NCI-H774 (cell line): Measurements from ENCODE around the gene SHROOM4.

ENCODE experiments used
- DNase-seq: peaks from one replicate; lab custom pipeline; 2025; lab: John Stamatoyannopoulos, UW

SHROOM4 gene

GRCh38 chrX:50615570-50616158, 198.3 kb downstream of the SHROOM4 start:
- DNase-seq: no peak

DNA sequence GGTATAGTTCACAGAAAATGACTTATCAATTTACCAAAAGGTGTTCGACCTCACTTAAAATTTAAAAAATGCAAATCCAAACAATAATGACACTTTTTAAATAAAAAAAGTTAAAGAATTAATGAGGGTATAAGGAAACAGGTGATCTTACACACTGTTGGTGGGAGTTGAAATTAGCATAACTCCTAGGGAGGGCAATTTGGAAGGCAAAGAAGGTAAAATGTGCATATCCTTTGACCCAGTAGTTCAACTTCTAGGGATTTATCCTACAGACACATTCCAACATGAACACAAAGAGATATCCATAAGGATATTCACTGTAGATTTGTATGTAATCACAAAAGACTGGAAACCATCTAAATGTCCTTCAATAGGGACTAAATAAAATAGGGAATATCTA, 199.5 kb downstream of the SHROOM4 start:
- no peak for DNase-seq

DNA sequence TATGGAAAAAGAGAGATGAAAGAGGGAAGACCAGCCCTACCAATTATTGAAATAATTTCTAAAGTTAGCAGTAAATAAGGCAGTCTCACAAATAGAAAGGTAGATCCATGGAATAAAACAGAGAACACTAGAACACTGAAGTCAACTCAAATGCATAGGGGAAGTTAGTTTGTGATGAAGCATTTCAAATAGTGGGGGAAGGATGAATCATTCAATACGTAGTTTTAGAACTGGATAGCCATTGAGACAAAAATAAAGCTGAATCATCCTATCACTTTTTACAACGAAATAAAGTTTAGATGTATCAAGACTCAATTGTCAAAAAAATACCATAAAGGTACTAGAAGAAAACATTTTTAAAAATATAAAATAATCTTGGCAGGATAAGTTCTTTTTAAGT, 200.1 kb downstream of the SHROOM4 start:
- DNase-seq: no peak

DNA sequence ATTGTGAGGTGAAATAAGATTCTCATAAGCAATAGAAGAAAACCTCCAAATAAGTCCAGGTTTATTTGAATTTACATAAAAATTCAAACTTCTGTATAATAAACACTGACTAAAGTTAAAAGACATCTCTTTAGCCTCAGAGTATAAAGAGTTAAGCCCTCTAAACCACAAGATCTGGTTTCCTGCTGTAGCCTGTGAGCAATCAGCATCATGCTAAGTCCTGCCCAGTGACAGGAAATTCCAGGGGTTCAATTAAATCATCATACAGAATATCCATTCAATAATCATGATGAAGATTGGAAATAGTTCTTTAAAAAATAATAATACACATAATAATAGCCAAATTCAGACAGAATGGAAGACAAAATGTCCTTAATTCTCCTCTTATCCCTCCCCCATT, 204.2 kb downstream of the SHROOM4 start:
- DNase-seq: no peak

DNA sequence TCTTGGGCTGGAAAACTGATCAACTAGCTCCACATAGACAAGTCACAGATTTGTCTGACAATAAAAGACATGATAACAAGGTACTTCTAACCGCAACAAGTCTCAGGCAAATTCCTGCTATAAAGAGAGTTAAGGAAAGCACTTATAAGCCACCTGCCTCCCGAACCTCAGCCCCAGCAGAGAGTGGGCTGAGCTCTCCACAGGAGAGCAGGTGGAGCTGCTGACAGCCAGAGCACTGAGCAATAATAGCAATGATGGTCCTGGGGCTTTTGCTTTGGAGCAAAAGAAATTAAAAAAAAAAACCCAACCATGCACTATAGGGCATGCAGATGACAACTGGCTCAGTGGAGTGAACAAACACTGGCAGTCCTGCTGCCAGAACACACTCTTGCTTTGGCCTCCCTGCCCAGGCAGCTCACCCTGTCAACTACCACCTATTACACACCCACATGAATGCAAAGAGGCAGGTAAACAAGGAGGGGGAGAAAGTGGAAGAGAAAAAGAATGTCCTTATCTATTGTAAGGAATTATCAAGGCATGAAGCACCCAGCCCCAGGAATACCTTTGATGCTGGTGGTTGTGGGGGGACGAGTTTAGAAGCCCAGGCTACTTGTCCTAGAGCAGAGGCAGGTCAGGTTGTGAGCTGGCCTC, 207.6 kb downstream of the SHROOM4 start:
- no peak for DNase-seq

- DNase-seq: no peak
These were observed 217.9 kb downstream of the SHROOM4 start for GRCh38 chrX:50596056-50596455.

GRCh38 chrX:50594788-50595187, 219.2 kb downstream of the SHROOM4 start:
- no peak for DNase-seq

DNA sequence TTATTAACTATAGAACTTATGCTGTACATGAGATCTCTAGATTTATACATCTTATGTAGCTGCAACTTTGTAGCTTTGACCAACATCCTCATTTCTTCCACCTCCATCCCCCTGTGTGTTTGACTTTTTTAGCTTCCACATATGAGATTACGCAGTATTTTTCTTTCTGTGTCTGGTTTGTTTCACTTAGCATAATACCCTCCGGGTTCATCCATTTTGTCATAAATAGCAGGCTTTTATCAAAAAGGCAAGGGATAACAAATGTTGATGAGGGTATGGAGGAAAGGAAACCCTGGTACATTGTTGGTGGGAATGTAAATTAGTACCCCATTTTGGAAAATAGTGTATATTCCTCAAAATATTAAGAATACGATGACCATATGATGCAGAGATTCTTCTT, 227.0 kb downstream of the SHROOM4 start:
- DNase-seq: no peak

- DNase-seq: no peak
These were observed 227.6 kb downstream of the SHROOM4 start for GRCh38 chrX:50586407-50586806.

GRCh38 chrX:50581405-50581804, 232.6 kb downstream of the SHROOM4 start:
- DNase-seq: no peak

GRCh38 chrX:50579955-50580354, 234.0 kb downstream of the SHROOM4 start:
- DNase-seq: peak; percentile 3

DNA sequence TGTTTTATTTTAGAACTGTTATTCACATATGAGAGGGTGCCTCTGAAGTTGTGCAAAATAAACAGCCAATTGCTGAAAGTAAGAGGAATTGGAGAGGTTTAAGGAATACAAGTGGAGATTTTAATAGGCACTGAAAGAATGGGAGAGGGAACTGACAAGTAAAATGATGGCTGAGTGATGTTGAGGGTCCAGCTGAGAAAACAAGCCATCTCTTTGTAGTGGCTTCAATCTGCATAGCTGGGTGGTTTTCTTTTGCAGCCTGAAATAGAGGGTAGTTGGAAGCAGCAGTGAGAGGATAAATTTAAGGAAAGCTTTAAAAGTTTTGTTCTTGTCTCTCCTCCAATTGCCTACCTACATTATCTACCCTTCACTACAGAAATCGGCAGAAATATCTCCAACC, 236.7 kb downstream of the SHROOM4 start:
- DNase-seq: no peak

DNA sequence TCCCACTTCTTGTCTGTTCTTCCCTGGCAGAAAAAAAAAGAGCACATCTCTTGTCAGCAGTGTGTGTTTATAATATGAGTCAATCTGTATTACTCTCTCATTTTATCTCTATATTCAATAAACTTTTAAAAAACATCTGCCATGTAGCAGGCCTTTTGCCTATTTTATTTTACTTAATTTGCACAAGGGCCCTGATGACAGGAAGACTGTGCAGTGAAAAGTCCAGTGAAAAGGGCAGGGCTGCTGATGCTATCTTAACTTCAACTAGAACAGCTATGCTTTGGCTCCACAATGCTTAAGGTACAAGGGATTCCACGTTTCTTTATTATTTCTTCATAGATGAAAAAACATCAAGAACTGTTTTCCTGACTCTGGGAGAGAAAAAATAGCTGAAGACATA, 246.4 kb downstream of the SHROOM4 start:
- DNase-seq: no peak

- no peak for DNase-seq
These were observed 248.3 kb downstream of the SHROOM4 start for GRCh38 chrX:50565718-50566117.
